ENCODE results near the gene UNC5C.

- TF ChIP-seq CTCF (IDR thresholded peaks at IDR 0.05; ENCODE audit: low read length) = no peak
- no peak for TF ChIP-seq EZH2 (IDR thresholded peaks at IDR 0.05; ENCODE audit: borderline replicate concordance, low read length)
These were observed 47.9 kb upstream of the UNC5C start for GRCh38 chr4:95596676-95597075.
